Posterior vena cava (tissue), 2 donors: ENCODE measurements around the gene SPON1. TPM values are rescaled to one million over a fixed set of nuclear protein-coding genes. Genes with fewer than 3 reads are reported as not detected.
"Not testable (repeated sequence)": the region's sequence is repeated elsewhere in the genome, so short reads cannot be mapped to it uniquely, and the experiment has no call there.

Experiments
- DNase-seq: peaks from one replicate; pipeline ENCODE4 v3.0.0-alpha.2; 2020; ENCODE audit warnings: low spot score
- intact Hi-C, 2 donors: fragments of 100-400 bp; cut with DNase I; formaldehyde crosslinking; loops; one replicate each; pipeline versions ENCODE4 v1.14.1 to v1.14.2; 2022 to 2023
- total RNA-seq, 2 donors: library from RNA; stranded (reverse); fragmentation: NEBNext Ultra II Directional; extraction: Animal tissue kit (Norgen Biotek cat#: 25700); gene quantifications; one replicate each; pipeline ENCODE4 v1.2.1, GENCODE V29; 2021
- donor health status: DM: yes; HTN: yes; CAD: no.
- donor health status: DM: yes; HTN: yes; CAD: no.

Gene SPON1
- total RNA-seq, 2 donors from 2014 or later: 71.3 to 131 TPM

- no peak for DNase-seq
- intact Hi-C loops: no loop called here
Measured at GRCh38 chr11:14061721-14062120, 99.2 kb downstream of the SPON1 start.

- no peak for DNase-seq
- intact Hi-C loops: no loop called here
Measured at GRCh38 chr11:14065141-14065540, 102.6 kb downstream of the SPON1 start.

GRCh38 chr11:14065681-14066080 is 103.2 kb downstream of the SPON1 start:
- intact Hi-C loops: no loop called here
- DNase-seq: no peak

GRCh38 chr11:14067686-14068085 is 105.2 kb downstream of the SPON1 start:
- intact Hi-C loops: no loop called here

GRCh38 chr11:14070896-14071295 is 108.4 kb downstream of the SPON1 start:
- intact Hi-C loops: no loop called here
- DNase-seq: no peak

More at GRCh38 chr11:14067686-14068085, 105.2 kb downstream of the SPON1 start:
- DNase-seq: no peak

- intact Hi-C loops: no loop called here
- no peak for DNase-seq
Measured at GRCh38 chr11:14073849-14074476, 111.4 kb downstream of the SPON1 start.

GRCh38 chr11:14075118-14076078 is 112.9 kb downstream of the SPON1 start:
- intact Hi-C loops: no loop called here
- no peak for DNase-seq

GRCh38 chr11:14079011-14079410 is 116.5 kb downstream of the SPON1 start:
- intact Hi-C loops: no loop called here
- DNase-seq: no peak

- intact Hi-C loops: no loop called here
- no peak for DNase-seq
Measured at GRCh38 chr11:14079797-14080196, 117.3 kb downstream of the SPON1 start.

- intact Hi-C loops: no loop called here
- no peak for DNase-seq
Measured at GRCh38 chr11:14081581-14082231, 119.2 kb downstream of the SPON1 start.

- no peak for DNase-seq
- intact Hi-C loops: no loop called here
Measured at GRCh38 chr11:14082338-14082737, 119.8 kb downstream of the SPON1 start.

- intact Hi-C loops, DNase-seq: not testable (repeated sequence)
Measured at GRCh38 chr11:14088861-14089260, 126.3 kb downstream of the SPON1 start.

- intact Hi-C loops: no loop called here
- no peak for DNase-seq
Measured at GRCh38 chr11:14089690-14090462, 127.4 kb downstream of the SPON1 start.

- intact Hi-C loops, DNase-seq: not testable (repeated sequence)
Measured at GRCh38 chr11:14090631-14091030, 128.1 kb downstream of the SPON1 start.

- DNase-seq: no peak
- intact Hi-C loops: no loop called here
Measured at GRCh38 chr11:14093065-14093464, 130.5 kb downstream of the SPON1 start.

- DNase-seq: no peak
Measured at GRCh38 chr11:14094481-14095037, 132.0 kb downstream of the SPON1 start.

GRCh38 chr11:14095882-14096281 is 133.4 kb downstream of the SPON1 start:
- intact Hi-C loops: no loop called here
- DNase-seq: no peak

More at GRCh38 chr11:14094481-14095037, 132.0 kb downstream of the SPON1 start:
- intact Hi-C loops: no loop called here

GRCh38 chr11:14096606-14097005 is 134.1 kb downstream of the SPON1 start:
- intact Hi-C loops: no loop called here
- DNase-seq: no peak

GRCh38 chr11:14101388-14101787 is 138.9 kb downstream of the SPON1 start:
- intact Hi-C loops: no loop called here
- DNase-seq: no peak
